ENCODE measurements around the gene CNGB1. TPM values are rescaled to one million over a fixed set of nuclear protein-coding genes. Genes with fewer than 3 reads are reported as not detected.

CNGB1 gene
- polyA plus RNA-seq, 1 of the 3 experiments (the other 2 are of a cell fraction), result 0.05 TPM

GRCh38 chr16:57956924-57957672 lies 13.8 kb downstream of the CNGB1 start:
- no peaks in the 10 kb centered on the region for H3K79me2 ChIP-seq (ENCODE audit: insufficient read depth)
- H3K9me2 ChIP-seq, result no peaks in the 10 kb centered on the region
- no peak overlapping the region for H3K4me3 ChIP-seq (ENCODE audit: low read depth in 2 of 2, low read length in 1 of 2)
- H2AFZ ChIP-seq (ENCODE audit: low read depth), result no peak overlapping the region
- no peak overlapping the region for H3K27ac ChIP-seq (ENCODE audit: low read depth in 2 of 2, low read length in 1 of 2)
- no peaks in the 10 kb centered on the region for H4K20me1 ChIP-seq (ENCODE audit: insufficient read depth)
- H3K27me3 ChIP-seq (ENCODE audit: insufficient read depth), result peaks cover 8% of the 10 kb centered on the region; the same call in 1 of the 2 replicates
- H3K9me3 ChIP-seq, result no peaks in the 10 kb centered on the region
- H3K4me2 ChIP-seq, result no peak overlapping the region
- H3K9ac ChIP-seq, result no peak overlapping the region
- H3K4me1 ChIP-seq (ENCODE audit: control insufficient read depth in 1 of 2, insufficient read depth in 2 of 2, low read depth in 1 of 2, low read length in 1 of 2), result no peaks in the 10 kb centered on the region; a peak in 1 of 4 replicates
- ChIA-PET POLR2A (no interaction called here), CTCF (interaction anchor here (1.0 to 1.2 kb wide), 3 partner anchors 11 to 57 kb away, joined by 3 to 4 read pairs (median 4); no protein-coding TSS in a partner anchor)
- WGBS (ENCODE audit: low lambda C conversion rate), result 73% methylated on average over 7 of the region's 8 CpGs
- no peak for TF ChIP-seq GATA2 (CRISPR knock-in tag; IDR thresholded peaks at IDR 0.05)
- no peak for TF ChIP-seq USF2 (IDR thresholded peaks at IDR 0.05; ENCODE audit: borderline replicate concordance, low read depth, low read length)
- no peak for TF ChIP-seq MEF2A (IDR thresholded peaks at IDR 0.05; ENCODE audit: borderline replicate concordance, low read depth)
- TF ChIP-seq EZH2phosphoT487 (IDR thresholded peaks at IDR 0.05; ENCODE audit: borderline replicate concordance, low read depth), result no peak
- TF ChIP-seq JUND (IDR thresholded peaks at IDR 0.05), result no peak
- no peak for TF ChIP-seq CTCF (IDR thresholded peaks at IDR 0.05)
- no peak for TF ChIP-seq USF1 (IDR thresholded peaks at IDR 0.05; ENCODE audit: borderline replicate concordance, low read depth)
- no peak for TF ChIP-seq MAX (IDR thresholded peaks at IDR 0.05; ENCODE audit: low read depth)
- TF ChIP-seq SMC3 (IDR thresholded peaks at IDR 0.05; ENCODE audit: low read depth, low read length), result no peak
- TF ChIP-seq GABPA (IDR thresholded peaks at IDR 0.05; ENCODE audit: low read depth), result no peak
- no peak for TF ChIP-seq RAD21 (IDR thresholded peaks at IDR 0.05; ENCODE audit: low read length)
- no peak for TF ChIP-seq MXI1 (IDR thresholded peaks at IDR 0.05; ENCODE audit: low read depth, low read length)
- no peak for TF ChIP-seq YY1 (IDR thresholded peaks at IDR 0.05; ENCODE audit: low read depth)
- no peak for TF ChIP-seq EP300 (IDR thresholded peaks at IDR 0.05; ENCODE audit: borderline replicate concordance in 1 of 2, low read depth in 1 of 2, low read length in 1 of 2)
- no peak for TF ChIP-seq IRF3 (IDR thresholded peaks at IDR 0.05; ENCODE audit: low read depth, low read length)
- no peak for TF ChIP-seq FOXM1 (IDR thresholded peaks at IDR 0.05; ENCODE audit: low read depth)
- TF ChIP-seq RFX5 (IDR thresholded peaks at IDR 0.05; ENCODE audit: low read length), result no peak
- no peak for TF ChIP-seq POLR2AphosphoS5 (IDR thresholded peaks at IDR 0.05; ENCODE audit: low read depth, low read length)
- no peaks in the 10 kb centered on the region for H3K36me3 ChIP-seq (replicated peaks in 1 of 2; ENCODE audit: control insufficient read depth in 1 of 2, insufficient read depth in 2 of 2, low read length in 1 of 2)
- no peak for DNase-seq
- no peaks in the 10 kb centered on the region for H3F3A ChIP-seq (replicated peaks; ENCODE audit: insufficient read depth)

Measured in SK-N-SH (cell line).